Measurements from ENCODE around the gene GADD45G.

GADD45G gene

GRCh38 chr9:89574309-89574708 lies 30.5 kb upstream of the GADD45G start:
- no peaks in the 10 kb centered on the region for H3K27me3 ChIP-seq (ENCODE audit: control insufficient read depth in 1 of 2, insufficient read depth in 2 of 2, low read length in 2 of 2)
- H3K36me3 ChIP-seq (ENCODE audit: control insufficient read depth in 2 of 2, insufficient read depth in 2 of 2, low read length in 2 of 2): no peaks in the 10 kb centered on the region
- H3K4me1 ChIP-seq (ENCODE audit: control insufficient read depth, insufficient read depth, low read length): no peaks in the 10 kb centered on the region
- H3K9ac ChIP-seq (ENCODE audit: low read length in 2 of 2): no peak overlapping the region
- no peak overlapping the region for H3K4me3 ChIP-seq (ENCODE audit: low read length in 2 of 2)
- H3K9me3 ChIP-seq (ENCODE audit: control insufficient read depth in 2 of 2, low read length in 2 of 2): no peaks in the 10 kb centered on the region
- H3K27ac ChIP-seq (ENCODE audit: low read length): no peak overlapping the region

DNA sequence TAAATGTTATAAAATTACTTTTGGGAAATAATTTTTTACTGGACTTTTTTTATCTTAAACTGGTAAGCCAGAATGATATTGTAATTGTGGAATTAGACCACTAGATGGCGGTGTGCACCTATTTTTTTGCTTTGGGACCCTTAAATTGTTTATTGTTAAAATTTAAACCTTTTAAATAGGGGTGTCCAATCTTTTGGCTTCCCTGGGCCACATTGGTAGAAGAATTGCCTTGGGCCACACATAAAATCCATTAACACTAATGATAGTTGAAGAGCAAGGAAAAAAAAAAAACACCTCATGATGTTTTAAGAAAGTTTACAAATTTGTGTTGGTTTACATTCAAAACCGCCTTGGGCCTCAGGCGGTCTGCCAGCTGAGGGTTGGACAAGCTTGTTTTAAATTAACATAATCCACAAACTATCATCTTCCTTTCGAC lies 28.4 kb upstream of the GADD45G start:
- Histone ChIP-seq H3K9ac (ENCODE audit: low read length in 2 of 2) (no peak overlapping the region), H3K36me3 (ENCODE audit: control insufficient read depth in 2 of 2, insufficient read depth in 2 of 2, low read length in 2 of 2) (no peaks in the 10 kb centered on the region), H3K9me3 (ENCODE audit: control insufficient read depth in 2 of 2, low read length in 2 of 2) (no peaks in the 10 kb centered on the region), H3K27ac (ENCODE audit: low read length) (no peak overlapping the region), H3K4me1 (ENCODE audit: control insufficient read depth, insufficient read depth, low read length) (no peaks in the 10 kb centered on the region), H3K27me3 (ENCODE audit: control insufficient read depth in 1 of 2, insufficient read depth in 2 of 2, low read length in 2 of 2) (peaks cover 0 to 6% of the 10 kb centered on the region in 2 donors), H3K4me3 (ENCODE audit: low read length in 2 of 2) (no peak overlapping the region)

DNA sequence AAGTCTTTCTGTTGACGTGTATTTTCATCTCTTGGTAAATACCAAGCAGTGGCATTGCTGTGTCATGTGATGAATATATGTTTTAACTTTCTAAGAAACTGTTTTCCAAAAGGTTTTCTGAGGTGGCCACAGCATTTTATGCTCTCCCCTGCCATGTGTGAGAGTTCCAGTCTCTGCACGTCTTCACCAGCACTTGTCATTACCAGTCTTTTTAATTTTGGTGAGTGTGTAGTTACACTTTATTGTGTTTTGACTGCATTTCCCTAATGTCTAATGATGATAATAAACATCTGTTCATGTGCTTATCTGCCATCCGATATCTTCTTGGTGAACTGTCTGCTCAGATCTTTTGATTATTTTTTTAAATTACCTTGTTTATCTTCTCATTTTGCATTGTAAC lies 27.4 kb upstream of the GADD45G start:
- Histone ChIP-seq H3K27me3 (ENCODE audit: control insufficient read depth in 1 of 2, insufficient read depth in 2 of 2, low read length in 2 of 2) (peaks cover 0 to 6% of the 10 kb centered on the region in 2 donors), H3K4me1 (ENCODE audit: control insufficient read depth, insufficient read depth, low read length) (no peaks in the 10 kb centered on the region), H3K9ac (ENCODE audit: low read length in 2 of 2) (no peak overlapping the region)

DNA sequence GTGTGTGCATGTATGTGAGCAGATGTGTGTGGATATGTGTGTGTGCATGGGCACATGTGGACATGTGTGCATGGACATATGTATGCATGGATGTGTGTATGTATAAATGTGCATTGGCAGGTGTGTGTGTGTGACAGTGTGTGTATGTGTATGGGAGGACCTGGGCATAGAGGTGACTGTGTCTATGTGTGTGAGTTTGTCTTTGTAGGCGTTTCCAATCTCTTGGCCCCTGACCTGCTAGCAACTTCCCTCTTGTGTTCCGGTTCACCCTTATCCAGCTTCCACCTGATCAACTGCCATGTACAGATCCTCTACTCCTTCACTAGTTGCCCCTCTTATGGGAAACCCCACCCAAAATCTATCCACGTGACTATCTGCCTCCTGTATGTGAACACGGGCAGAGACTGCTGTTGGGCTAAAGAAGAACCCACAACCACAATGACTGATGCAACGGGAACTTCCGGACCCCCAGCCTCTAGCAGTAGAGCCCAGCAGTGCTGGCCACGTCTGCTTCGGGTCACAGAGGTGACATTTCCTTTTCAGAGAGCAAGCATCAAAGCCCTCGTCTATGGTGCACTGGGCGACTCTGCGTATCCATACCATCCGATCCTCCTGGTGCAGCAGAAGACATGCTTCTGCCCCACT lies 24.9 kb upstream of the GADD45G start:
- Histone ChIP-seq H3K27ac (ENCODE audit: low read length) (no peak overlapping the region), H3K4me1 (ENCODE audit: control insufficient read depth, insufficient read depth, low read length) (no peaks in the 10 kb centered on the region), H3K36me3 (ENCODE audit: control insufficient read depth in 2 of 2, insufficient read depth in 2 of 2, low read length in 2 of 2) (no peaks in the 10 kb centered on the region), H3K9ac (ENCODE audit: low read length in 2 of 2) (no peak overlapping the region), H3K4me3 (ENCODE audit: low read length in 2 of 2) (no peak overlapping the region), H3K9me3 (ENCODE audit: control insufficient read depth in 2 of 2, low read length in 2 of 2) (no peaks in the 10 kb centered on the region), H3K27me3 (ENCODE audit: control insufficient read depth in 1 of 2, insufficient read depth in 2 of 2, low read length in 2 of 2) (peaks cover 0 to 6% of the 10 kb centered on the region in 2 donors)

More for the DNA sequence above, 27.4 kb upstream of the GADD45G start:
- Histone ChIP-seq H3K27ac (ENCODE audit: low read length) (no peak overlapping the region), H3K9me3 (ENCODE audit: control insufficient read depth in 2 of 2, low read length in 2 of 2) (no peaks in the 10 kb centered on the region), H3K4me3 (ENCODE audit: low read length in 2 of 2) (no peak overlapping the region), H3K36me3 (ENCODE audit: control insufficient read depth in 2 of 2, insufficient read depth in 2 of 2, low read length in 2 of 2) (no peaks in the 10 kb centered on the region)

GRCh38 chr9:89586311-89586710 lies 18.5 kb upstream of the GADD45G start:
- Histone ChIP-seq H3K9ac (ENCODE audit: low read length in 2 of 2) (no peak overlapping the region), H3K9me3 (ENCODE audit: control insufficient read depth in 2 of 2, low read length in 2 of 2) (no peaks in the 10 kb centered on the region), H3K27me3 (ENCODE audit: control insufficient read depth in 1 of 2, insufficient read depth in 2 of 2, low read length in 2 of 2) (no peaks in the 10 kb centered on the region), H3K4me3 (ENCODE audit: low read length in 2 of 2) (no peak overlapping the region), H3K4me1 (ENCODE audit: control insufficient read depth, insufficient read depth, low read length) (no peaks in the 10 kb centered on the region), H3K27ac (ENCODE audit: low read length) (no peak overlapping the region), H3K36me3 (ENCODE audit: control insufficient read depth in 2 of 2, insufficient read depth in 2 of 2, low read length in 2 of 2) (no peaks in the 10 kb centered on the region)

DNA sequence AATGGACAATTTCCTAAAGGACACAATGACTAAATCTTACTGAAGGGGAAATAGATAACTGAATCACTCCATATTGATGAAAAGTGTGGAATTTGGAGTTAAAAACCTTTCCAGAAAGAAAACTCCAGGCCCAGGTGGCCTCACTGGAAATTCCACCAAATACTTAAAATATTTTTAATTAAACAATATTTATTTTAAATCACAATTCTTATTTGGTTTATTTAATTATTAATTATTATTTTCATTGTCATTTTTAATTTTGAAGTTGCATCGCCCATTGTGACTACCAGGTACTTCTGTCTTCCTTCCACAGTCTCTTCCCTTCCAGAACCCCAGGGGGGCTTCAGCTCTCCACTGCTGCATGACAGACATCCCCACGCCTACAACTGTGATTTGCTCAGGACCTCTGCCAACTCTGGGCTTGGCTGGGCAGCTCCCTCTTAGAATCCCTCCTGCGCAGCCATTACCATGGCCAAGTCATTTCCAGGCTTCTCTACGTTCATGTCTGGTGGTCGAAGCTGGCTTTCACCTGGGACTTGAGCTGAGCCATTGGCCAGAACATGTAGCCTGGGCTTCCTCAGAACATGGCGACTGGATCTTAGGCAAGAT lies 16.4 kb upstream of the GADD45G start:
- no peak overlapping the region for H3K4me3 ChIP-seq (ENCODE audit: low read length in 2 of 2)
- H3K36me3 ChIP-seq (ENCODE audit: control insufficient read depth in 2 of 2, insufficient read depth in 2 of 2, low read length in 2 of 2): no peaks in the 10 kb centered on the region
- H3K27ac ChIP-seq (ENCODE audit: low read length): no peak overlapping the region

GRCh38 chr9:89590415-89590814 lies 14.4 kb upstream of the GADD45G start:
- no peaks in the 10 kb centered on the region for H3K4me1 ChIP-seq (ENCODE audit: control insufficient read depth, insufficient read depth, low read length)
- H3K27ac ChIP-seq (ENCODE audit: low read length): no peak overlapping the region
- H3K4me3 ChIP-seq (ENCODE audit: low read length in 2 of 2): no peak overlapping the region
- no peaks in the 10 kb centered on the region for H3K36me3 ChIP-seq (ENCODE audit: control insufficient read depth in 2 of 2, insufficient read depth in 2 of 2, low read length in 2 of 2)
- H3K9me3 ChIP-seq (ENCODE audit: control insufficient read depth in 2 of 2, low read length in 2 of 2): no peaks in the 10 kb centered on the region
- H3K9ac ChIP-seq (ENCODE audit: low read length in 2 of 2): no peak overlapping the region
- H3K27me3 ChIP-seq (ENCODE audit: control insufficient read depth in 1 of 2, insufficient read depth in 2 of 2, low read length in 2 of 2): no peaks in the 10 kb centered on the region

More for the DNA sequence above, 16.4 kb upstream of the GADD45G start:
- Histone ChIP-seq H3K4me1 (ENCODE audit: control insufficient read depth, insufficient read depth, low read length) (no peaks in the 10 kb centered on the region), H3K9me3 (ENCODE audit: control insufficient read depth in 2 of 2, low read length in 2 of 2) (no peaks in the 10 kb centered on the region), H3K27me3 (ENCODE audit: control insufficient read depth in 1 of 2, insufficient read depth in 2 of 2, low read length in 2 of 2) (no peaks in the 10 kb centered on the region), H3K9ac (ENCODE audit: low read length in 2 of 2) (no peak overlapping the region)

GRCh38 chr9:89591274-89592212 lies 13.3 kb upstream of the GADD45G start:
- Histone ChIP-seq H3K27me3 (ENCODE audit: control insufficient read depth in 1 of 2, insufficient read depth in 2 of 2, low read length in 2 of 2) (no peaks in the 10 kb centered on the region), H3K4me1 (ENCODE audit: control insufficient read depth, insufficient read depth, low read length) (no peaks in the 10 kb centered on the region), H3K36me3 (ENCODE audit: control insufficient read depth in 2 of 2, insufficient read depth in 2 of 2, low read length in 2 of 2) (no peaks in the 10 kb centered on the region), H3K4me3 (ENCODE audit: low read length in 2 of 2) (no peak overlapping the region), H3K27ac (ENCODE audit: low read length) (no peak overlapping the region), H3K9me3 (ENCODE audit: control insufficient read depth in 2 of 2, low read length in 2 of 2) (no peaks in the 10 kb centered on the region), H3K9ac (ENCODE audit: low read length in 2 of 2) (no peak overlapping the region)

DNA sequence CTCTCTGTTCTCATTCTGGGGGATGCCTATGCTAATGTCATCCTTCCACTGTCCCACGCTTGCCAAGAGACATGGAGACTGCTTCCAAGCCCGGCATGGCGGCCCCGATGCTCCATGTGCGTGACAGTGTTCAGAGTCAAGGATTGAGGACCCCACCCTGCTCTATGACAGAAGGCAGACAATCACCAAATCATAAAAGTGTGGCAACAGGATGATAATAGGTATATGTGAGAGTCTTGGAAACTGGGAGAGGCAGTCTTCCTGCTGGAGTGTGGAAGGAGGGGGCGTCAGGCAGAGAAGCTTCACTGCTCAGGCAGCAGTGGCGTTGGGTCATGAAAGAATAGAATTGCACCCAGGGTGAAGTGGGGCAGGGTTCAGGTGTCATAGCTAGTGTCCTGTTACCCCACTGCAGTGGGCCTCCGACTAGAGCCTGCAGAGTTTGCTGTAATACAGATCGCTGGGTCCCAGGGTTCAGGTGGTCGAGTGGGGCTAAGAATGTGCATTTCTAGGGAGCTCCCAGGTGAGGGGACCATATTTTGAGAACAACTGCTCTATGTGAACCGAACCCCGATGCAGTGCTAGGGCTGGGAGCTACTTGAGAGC lies 12.5 kb upstream of the GADD45G start:
- Histone ChIP-seq H3K9me3 (ENCODE audit: control insufficient read depth in 2 of 2, low read length in 2 of 2) (no peaks in the 10 kb centered on the region), H3K4me3 (ENCODE audit: low read length in 2 of 2) (no peak overlapping the region), H3K36me3 (ENCODE audit: control insufficient read depth in 2 of 2, insufficient read depth in 2 of 2, low read length in 2 of 2) (no peaks in the 10 kb centered on the region), H3K4me1 (ENCODE audit: control insufficient read depth, insufficient read depth, low read length) (no peaks in the 10 kb centered on the region), H3K27me3 (ENCODE audit: control insufficient read depth in 1 of 2, insufficient read depth in 2 of 2, low read length in 2 of 2) (no peaks in the 10 kb centered on the region), H3K9ac (ENCODE audit: low read length in 2 of 2) (no peak overlapping the region), H3K27ac (ENCODE audit: low read length) (no peak overlapping the region)

DNA sequence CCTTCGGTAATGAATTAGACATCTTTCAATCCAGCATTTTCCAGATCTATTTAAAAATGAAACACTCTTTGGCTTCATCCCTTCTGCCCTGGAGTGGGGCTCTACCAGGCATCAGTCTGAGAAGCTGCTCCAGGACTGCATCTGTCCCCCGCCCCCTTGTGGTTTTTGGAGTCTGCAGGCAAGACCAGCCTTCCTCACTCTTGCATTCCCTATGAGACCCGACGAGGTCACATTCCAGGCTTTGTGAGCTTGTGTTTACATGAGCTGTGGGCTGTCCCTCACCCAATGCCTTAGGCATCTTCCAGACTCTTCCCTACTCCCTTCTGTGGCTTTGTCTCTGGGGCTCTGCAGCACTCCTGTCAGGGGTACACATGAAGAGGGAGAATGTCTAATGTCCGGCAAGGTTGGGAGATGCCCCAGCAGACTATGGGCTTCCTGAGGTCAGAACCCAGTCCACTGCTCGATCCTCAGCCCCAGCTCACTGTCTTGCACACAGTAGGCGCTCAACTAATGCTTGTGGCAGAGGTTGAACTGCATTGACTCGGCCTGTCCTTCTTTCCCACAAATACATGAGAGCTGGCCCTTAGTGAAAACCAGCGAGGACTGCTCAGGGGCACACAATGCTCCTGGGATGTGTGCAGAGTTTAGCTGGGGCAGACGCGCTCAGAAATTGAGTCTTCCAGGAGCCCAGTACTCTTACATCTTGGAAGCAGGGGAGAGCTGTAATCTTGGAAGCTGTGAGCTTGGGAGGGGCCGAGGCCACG lies 11.7 kb upstream of the GADD45G start:
- Histone ChIP-seq H3K27me3 (ENCODE audit: control insufficient read depth in 1 of 2, insufficient read depth in 2 of 2, low read length in 2 of 2) (no peaks in the 10 kb centered on the region), H3K9ac (ENCODE audit: low read length in 2 of 2) (no peak overlapping the region), H3K9me3 (ENCODE audit: control insufficient read depth in 2 of 2, low read length in 2 of 2) (no peaks in the 10 kb centered on the region), H3K4me1 (ENCODE audit: control insufficient read depth, insufficient read depth, low read length) (no peaks in the 10 kb centered on the region), H3K4me3 (ENCODE audit: low read length in 2 of 2) (no peak overlapping the region), H3K36me3 (ENCODE audit: control insufficient read depth in 2 of 2, insufficient read depth in 2 of 2, low read length in 2 of 2) (no peaks in the 10 kb centered on the region), H3K27ac (ENCODE audit: low read length) (no peak overlapping the region)

All from stomach smooth muscle (tissue), 2 donors.